GM19328 (cell line): ENCODE measurements around the gene SMG5.

Experiments
- ATAC-seq: cut with Tn5 transposase; IDR thresholded peaks from one replicate; pipeline ENCODE4 v1.9.1; 2021; ENCODE audit warnings: mild to moderate bottlenecking, moderate library complexity; ENCODE audit not compliant: unreplicated experiment

SMG5 gene

DNA sequence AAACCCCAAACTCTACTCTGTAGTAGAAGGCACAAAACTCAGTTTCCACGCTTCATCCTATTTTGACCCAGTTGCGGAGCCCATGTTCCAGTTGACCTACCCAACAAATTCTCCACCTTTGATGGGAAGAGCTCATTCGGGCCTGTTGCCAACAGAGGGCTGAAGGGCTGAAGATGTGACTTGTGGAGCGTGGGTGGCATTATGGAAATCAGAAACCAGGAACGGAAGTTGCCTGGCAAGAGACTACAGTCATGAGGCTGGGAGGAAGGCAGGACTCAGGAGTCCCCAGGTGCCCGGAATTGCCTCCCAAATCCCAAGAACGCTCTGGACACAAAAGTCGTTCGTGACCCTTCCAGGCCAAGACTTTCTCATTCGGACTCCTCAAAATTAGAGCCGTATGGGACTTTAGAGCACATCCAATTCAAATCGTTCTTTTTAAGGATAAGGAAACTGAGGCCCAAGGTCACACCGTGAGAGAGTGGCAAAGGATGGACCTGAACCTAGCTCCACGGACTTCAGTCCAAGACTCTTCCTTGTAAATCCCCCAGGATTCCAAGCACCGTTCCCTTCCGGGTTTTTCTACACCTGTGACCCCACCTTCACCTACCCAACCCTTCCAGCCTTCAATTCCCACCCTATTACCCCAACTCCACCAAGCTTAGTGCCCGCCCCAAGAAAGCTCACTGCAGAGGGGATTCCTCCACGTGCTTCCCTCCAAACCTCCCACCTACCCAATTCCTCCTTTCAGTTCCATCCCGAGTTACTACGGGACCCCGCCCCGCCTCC is 739 bp downstream of the SMG5 start:
- ATAC-seq = peak; percentile 4

DNA sequence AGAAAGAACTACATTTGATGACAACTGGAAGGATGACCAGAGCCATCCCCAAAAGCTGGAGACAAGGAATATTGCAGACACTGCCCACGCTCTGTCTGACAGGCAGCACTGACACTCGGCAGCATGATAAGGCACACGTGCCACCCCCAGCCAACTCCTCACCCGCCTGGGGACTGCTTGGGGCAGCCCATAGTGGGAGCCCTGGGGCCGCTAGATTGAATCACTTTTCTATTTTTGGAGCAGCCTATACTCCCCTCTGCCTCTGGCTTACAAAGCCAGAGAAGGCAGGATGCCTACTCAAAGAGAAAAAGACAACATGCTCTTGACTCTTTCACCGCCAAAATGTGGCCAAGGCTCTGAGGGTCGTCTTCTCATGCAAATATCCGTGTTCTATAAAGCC is 1.3 kb downstream of the SMG5 start:
- ATAC-seq = no peak

DNA sequence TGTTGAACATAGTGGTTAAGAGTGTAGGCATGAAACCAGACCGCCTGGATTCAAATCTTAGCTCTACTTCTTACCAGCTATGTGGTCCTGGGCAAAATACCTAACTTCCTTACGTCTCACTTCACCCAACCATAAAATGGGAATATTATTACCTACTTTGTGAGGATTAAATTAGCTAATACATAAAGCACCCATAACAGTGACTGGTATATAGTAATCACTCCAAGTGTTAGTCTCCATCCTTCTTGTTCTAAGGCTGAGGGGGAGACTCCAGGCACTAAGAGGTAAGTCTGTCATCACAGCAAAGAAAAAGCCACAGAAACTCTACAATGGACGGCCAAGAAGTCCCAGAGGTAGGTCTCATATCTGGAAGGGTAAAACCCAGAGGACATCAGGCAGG is 2.8 kb downstream of the SMG5 start:
- no peak for ATAC-seq

DNA sequence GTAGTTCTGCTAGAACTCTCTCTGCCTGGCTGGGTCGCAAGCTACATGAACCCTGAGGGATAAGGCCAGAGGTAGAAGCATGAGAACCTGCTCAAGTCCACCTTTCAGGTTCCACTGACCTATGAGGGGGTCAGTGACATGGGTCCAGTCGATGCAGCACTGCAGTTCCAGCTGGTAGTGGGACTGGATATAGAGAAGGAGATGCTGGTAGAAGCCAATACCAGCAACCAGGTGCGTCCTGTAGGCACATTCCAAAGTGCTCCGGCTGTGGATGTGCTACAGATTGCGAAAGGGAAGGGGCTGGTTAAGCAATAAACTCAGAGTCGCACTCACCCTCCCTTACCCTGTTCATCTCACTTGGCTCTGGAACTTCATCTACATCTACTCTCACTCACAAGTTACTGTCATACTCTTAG is 5.7 kb downstream of the SMG5 start:
- ATAC-seq = no peak

DNA sequence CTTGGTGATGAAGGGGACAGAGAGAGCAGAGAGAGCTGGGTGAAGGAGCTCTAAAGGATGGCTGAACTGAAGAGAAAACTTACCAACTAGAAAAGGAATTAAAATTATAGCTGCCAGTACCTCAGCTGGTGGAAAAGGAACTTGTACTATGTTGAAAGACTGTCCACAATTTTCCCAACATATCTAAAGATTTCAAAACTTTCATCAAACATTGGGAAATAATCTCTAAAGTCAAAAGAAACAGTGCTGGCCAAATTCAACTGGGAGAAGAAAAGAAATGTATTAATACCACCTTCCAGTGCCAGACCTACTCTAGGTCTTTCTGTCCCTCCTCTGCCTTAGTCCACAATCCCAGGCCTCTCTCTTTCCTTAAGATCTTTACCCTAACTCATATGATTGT is 6.1 kb downstream of the SMG5 start:
- ATAC-seq = no peak

DNA sequence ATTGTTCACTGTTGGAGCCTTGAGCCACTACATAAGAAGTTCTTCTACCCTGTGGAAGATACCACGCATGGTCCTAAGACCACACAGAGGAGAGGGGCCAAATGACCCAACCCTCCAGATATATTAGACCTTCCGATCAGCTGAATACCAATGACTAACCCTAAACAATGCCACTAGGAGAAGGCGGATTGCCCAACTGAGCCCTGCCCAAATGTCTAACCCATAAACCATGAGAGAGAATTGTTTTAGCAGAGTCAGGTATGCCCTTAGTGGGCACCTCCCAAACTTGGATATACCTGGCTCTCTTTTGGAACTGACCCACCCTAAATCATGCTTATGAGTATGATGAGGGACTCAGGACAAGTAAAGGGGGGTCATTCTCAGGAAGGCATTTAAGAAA is 12.3 kb downstream of the SMG5 start:
- ATAC-seq = no peak

DNA sequence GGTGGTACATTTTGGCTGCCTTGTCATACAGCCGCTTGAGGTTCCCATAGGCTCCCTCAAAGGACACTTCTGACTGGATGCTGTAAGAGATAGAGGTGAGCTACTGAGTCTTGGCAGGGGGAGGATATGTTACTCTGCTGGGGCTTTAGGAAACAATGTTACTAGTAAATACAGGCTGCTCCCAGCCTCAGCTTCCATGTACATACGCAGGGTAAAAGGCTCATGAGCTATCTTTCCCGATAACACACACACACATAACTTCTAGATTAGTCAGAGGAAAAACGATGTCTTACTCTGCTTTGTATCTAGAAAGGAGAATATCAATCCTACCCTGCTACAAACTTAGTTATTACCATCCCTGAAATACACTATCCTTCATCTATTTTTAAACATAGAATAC is 14.3 kb downstream of the SMG5 start:
- ATAC-seq = no peak

DNA sequence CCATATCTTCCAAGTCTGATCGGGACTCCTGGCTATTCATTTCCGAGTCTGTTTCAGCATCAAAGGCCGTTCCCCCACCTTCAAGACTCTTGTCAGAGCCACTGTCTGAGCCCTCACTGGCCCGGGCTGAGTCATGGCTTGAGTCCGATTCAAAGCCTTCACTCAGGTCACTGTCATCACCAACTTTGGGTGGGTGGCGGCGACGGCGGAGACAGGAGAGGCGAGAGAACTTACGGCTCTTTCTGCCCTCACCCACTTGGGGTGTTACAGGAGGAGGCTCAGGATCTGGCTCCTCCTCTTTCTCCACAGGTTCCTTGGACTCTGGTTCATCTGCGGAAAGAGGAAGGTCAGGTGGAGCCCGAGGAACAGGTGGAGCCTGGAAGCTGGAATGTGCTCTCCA is 16.6 kb downstream of the SMG5 start:
- ATAC-seq = no peak

DNA sequence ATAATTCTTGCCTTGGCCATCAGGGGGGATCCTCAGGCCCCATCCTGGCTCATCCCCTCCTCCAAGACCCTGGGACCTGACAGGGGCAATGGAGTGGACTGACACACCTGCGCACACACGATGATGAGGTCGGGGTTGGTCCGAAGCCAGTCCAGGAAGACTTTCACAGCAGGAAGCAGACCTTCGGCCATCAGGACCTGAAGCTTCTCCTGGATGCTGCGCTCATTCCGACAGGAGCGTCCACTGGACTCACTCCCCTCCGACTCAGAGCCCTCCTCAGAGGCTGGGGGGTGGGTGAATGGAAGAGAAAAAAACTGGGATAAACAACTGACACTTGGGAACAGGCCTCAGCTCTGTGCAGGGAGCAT is 19.4 kb downstream of the SMG5 start:
- ATAC-seq = no peak

DNA sequence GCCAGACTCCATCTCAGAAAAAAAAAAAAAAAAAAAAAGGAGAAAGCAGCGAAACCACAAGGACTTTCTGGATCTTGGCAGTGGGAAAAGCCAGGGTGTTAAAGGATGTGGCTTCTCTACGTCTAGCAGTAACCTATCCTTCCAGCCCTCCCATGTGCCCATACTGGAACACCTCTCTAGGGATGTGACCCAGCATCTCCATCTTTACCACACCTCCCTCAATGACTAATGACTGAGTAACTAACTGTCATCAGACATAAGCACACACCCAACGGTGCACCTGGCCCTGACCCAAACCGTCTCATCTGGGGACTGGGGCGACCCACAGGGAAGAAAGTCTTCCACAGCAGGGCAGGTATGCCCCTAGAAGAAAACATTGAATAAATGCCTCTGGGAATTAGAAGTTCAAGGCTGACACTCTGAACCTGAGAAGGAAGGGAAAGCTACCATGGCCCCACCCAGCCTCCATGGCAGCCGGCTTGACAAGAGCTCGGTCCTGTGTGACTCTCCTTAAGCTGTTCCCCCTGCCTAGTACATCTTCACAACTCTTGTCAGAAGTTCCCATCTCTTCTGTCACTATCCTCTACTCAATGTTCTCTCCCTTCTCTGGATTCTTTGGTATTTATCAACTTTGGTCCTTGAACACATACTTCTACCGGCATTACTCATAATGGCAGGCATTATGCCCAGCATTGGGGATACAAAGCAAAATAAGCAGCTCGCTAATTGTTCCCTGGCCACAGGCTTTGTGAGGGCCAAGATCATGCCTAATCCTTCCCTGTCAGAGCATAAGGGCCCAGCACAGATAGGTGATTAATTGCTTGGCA is 20.0 kb downstream of the SMG5 start:
- ATAC-seq = no peak

DNA sequence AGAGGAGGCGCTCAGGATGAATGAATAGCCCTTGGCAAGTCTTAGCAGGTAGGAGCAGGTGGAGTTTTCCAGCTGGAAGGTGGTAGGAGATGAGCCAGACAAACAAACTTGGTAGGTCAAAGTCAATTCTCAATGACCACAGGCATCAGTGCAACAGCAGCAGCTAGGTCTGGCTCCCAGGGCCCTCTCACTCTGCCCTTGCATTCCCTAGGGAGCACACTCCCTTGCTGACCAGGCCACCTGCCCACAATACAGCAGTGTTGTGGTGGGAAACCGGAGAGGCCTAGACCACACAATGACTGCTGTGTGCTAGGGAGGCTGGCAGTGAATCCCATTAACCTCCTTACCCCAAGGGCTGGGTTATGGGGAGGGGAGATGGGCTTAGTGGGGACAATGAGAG is 21.7 kb downstream of the SMG5 start:
- ATAC-seq = no peak

DNA sequence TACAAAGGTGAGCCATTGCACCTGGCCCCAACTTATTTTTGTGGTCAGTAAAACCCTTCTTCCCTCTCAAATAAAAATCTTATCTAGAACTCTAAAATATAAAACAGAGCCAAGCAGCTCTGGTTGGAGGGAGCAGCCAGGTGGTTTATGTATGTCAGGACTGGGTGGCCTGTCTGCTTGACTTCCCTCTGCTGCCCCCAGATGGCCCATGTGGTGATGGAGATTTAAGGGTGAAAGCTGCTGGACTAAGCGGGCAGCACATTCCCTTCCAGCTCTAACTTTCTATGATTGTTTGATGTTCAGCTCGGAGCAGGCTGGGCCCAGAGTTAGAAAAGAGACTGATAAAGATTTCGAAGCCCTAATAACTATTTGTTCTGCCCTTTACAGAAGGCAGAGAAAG is 22.8 kb downstream of the SMG5 start:
- no peak for ATAC-seq

DNA sequence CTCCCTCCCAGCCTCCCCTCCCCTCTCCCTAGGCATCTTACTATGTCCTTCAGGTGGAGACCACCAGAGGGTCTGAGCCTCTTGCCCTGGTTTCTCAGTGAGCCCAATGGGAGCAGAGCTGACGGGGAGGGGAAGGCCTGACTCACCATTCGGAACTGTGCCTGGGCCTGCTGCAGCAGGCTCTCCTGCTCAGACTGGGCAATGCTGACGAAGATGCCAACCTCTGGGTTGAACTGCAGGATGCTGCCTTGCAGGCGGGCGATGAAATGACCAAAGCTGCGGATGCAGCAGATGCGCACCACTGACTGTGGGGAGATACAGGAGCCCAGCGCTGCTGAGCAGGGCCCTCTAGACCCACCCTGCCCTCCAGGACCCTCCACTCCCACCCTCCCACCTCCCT is 23.8 kb downstream of the SMG5 start:
- ATAC-seq = no peak

DNA sequence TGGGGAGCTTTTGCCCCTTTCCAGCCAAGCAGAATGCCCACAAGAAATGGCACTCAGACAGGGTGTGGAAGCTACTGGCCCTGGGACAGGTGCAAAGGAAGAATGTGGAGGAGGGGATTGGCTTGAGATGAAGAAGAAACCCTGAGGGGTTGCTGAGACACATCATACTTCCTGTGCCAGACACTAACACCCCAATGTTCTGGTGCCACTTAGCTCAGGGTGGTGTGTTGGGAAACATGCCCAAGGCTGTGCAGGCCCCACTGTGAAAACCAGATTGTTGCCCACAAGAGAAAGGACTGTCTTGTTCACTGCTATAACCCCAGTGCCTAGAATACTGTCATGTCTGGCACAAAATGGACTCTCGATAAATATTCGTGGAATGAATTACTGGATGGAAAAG is 24.9 kb downstream of the SMG5 start:
- no peak for ATAC-seq

DNA sequence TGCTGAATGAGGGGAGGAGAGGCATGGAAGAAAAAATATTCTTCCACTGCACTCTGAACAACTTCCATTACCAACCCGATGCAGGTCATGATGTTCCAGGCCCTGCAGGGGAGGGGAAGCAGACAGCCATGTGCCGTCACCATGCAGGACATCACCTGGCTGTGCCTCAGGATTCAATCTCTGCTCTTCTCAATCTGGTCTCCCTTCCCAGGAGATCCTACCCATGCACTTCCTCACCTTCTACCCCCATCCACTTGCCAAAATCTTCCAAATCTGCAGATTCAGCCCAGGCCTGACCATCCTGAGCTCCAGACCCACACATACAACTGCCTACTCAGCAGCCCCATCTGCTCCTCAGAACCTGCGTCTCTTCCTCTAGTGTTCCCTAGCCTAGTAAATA is 29.0 kb downstream of the SMG5 start:
- no peak for ATAC-seq

DNA sequence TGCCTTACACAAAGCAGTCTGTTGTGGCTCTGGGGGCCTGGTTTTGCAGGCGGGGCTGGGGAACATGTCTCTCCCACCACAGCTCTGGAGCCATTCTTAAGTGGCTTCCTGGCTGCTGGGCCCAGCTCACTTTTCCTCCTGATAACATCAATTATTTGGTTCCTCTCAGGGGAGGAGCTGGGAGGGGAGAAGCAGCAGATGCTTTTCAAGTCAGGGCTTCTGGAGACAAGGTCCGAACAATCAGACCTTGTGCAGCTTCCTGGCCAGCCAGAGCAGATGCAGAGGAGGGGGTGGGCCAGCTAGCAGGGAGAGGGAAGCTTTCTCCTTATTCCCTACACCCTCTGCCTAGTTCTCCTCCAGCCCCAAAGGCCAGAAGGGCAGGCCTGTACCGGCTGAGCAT is 31.1 kb downstream of the SMG5 start:
- ATAC-seq = no peak

DNA sequence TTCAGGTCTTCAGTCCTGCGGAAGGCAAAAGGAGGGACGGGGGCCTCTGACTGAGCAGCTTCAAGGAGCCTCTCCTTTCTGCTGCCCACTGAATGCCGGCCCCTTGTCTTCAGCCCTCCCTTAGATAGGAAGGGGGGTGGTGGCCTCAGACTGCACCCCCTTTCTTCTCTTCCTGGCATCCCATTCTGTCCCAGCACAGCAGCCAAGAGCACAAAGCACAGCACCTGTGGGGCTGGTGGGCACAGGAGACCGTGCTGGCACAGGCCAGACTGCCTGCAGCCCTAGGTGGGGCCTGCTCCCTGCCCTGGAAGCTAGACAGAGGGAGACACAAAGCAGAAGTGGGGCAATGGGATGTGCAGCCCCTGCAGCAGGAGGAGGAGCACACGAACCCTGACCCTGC is 33.0 kb downstream of the SMG5 start:
- no peak for ATAC-seq

DNA sequence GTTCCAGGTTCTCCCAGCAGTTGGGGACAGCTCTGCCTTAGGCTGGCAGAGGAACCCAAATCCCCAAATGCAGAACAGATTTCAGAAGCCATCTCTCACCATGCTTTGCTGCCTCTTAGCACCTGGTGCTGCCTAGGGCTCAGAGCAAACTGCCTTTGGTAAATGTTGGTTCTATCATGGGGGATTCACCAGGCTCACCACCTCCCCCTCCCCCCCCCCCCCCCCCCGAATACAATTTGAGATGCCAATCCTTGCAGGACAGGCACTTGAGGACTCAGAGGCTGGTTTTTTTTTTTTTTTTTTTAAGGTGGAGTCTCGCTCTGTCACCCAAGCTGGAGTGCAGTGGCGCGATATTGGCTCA is 34.3 kb downstream of the SMG5 start:
- no peak for ATAC-seq

DNA sequence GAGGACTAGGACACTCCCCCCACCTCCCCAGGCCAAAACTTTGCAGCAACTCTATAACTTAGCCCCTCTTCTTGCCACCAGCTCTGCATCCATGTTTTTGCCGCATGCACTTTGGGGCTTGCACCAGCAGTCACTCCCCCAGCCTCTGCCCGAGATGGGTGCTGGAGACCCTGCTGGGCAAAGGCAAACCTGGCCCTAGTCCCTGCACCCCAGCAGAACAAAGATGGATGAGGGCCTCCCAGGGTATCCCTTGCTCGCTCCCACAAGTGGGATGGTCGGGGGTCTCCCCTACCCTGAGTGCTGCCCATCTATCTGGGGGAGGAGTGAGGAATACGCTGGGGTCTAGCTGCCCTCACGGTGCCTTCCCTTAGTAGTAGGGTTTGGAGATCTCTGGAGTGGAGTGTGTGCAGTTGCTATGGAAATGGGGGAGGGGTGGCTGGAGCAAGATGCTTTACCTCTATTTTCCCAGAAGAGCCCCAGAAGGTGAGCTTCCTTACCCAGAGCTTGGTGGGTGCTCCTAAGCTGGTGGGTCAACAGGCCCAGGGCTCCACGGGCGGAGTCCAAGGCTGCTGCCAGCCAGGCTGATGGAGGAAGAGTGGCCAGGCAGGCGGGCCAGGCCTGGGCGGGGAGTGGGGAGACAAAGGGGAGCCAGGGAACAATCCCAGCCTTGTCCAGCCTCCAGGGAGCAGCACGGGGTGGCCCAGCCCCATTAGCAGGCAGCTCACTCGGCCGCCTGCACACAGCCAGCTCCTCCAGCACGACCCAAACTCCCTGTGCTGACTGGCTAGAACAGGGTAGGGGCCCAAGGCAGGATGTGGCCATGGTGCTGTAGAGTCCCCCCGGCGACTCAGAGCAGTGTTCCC is 34.9 kb downstream of the SMG5 start, which contains the start of gene PAQR6:
PAQR6 (minus strand) TSS at position 597 of the 863 bp plus-strand sequence. CDS start 1,325 bp downstream, outside the sequence.
- no peak for ATAC-seq

DNA sequence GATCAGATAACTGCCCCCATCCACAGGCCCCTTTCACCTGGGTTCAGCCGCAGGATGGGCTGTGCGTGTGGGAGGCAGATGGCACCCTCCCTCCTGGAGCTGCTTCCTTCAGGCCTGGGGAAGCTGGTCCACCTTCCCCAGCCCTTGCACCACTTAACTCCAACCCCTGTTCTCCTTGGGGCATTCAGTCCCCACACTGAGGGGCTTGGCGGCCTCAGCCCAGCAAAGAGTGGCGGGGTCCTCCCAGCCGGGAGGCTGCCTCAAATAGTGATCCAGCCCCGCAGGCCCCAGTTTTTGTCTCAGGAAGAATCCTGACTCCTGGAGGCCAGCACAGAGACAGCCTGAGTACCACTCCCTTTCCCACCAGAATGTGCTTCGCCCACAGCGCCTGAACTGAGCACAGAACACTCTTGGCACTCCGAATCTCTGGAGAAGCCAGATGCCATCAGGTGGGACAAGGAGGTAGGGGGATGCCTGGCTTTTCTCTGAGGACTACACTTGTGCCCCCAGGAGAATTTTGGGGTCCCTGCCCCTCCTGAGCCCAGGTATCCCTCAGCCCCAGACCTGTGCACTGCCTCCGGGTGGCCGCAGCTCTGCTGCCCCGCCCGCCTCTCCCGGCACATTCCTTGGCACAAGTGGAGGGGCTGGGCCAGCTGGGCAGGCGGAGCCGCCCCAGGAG is 35.7 kb downstream of the SMG5 start:
- ATAC-seq = no peak

DNA sequence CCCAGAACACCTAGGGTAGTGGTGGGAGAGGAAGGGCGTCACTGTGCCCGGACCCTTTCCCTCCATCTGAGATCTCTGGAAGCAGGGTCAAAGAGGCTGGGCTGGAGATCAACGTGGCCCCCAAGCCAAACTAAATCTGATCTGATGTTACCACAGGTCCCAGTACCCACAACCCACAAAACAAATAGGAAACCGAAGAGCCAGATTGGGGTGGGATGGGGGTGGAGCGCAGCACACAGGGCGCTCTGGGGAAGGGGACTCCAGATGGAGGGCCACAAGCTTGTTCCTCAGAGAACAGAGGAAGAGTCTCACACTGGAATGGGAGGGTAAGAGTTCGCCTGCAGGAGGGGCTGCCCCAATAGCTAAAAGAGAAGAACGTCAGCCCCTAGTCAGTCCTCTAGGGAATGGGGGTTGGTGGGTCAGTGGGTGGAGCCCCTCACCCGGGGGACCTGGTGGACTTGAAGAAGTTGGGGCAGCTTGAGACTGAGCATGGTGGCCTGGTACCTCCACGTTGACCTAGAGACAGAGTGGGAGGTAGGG is 36.3 kb downstream of the SMG5 start:
- no peak for ATAC-seq
